Measurements from ENCODE around the gene WDR62.

Gene WDR62

GRCh38 chr19:36082916-36083315, 28.2 kb downstream of the WDR62 start:
- FAIRE-seq: no peak

- FAIRE-seq: no peak
Observed at GRCh38 chr19:36084231-36085009, 29.7 kb downstream of the WDR62 start.

GRCh38 chr19:36086326-36086725, 31.6 kb downstream of the WDR62 start:
- FAIRE-seq: no peak

GRCh38 chr19:36089847-36090246, 35.1 kb downstream of the WDR62 start:
- no peak for FAIRE-seq

- no peak for FAIRE-seq
Observed at GRCh38 chr19:36090910-36091695, 36.4 kb downstream of the WDR62 start.

- FAIRE-seq: no peak
Observed at GRCh38 chr19:36092566-36092965, 37.9 kb downstream of the WDR62 start.

DNA sequence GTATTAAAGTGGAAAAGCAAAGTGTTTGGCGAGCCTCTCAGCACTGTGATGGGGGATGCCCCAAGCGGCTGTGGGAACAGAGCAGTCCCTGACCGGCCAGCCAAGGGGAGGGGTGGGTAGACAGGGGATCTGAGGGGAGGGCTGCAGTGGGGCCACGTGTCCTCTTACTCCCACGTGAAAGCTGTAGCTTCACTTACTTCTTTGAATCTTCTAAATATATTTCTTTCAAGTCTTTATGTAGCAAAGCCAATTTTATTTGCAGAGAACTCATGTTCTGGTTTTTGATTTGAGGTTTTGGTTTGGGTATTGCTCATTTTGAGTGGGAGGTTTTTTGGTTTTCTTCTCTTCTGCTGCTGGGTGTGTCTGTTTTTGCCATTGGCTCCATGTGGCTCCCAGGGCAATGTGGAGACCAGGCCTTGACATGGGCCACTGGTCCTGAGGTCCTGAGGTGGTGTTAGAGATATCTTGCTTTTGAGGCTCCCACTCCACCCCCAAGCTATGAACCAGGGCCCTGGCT, 38.5 kb downstream of the WDR62 start:
- FAIRE-seq: no peak

DNA sequence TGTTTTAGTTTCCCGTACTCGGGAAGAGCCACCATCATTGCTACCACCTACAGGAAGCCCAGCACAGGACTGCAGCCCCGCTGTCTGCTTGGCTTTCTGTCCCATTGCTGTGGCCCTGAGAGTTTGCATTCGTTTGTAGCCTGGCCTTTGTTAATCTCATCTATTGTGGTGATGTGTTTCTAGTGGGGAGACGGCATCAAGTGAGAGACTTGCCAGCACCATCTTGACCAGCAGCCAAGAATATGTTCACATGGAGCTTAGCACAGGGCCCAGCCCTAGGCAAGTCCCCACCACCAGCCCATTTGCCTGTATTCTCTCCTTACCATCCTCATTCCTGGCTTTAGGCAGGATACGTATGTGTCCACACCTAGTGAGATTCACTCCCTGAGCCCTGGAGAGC, 39.0 kb downstream of the WDR62 start:
- no peak for FAIRE-seq

DNA sequence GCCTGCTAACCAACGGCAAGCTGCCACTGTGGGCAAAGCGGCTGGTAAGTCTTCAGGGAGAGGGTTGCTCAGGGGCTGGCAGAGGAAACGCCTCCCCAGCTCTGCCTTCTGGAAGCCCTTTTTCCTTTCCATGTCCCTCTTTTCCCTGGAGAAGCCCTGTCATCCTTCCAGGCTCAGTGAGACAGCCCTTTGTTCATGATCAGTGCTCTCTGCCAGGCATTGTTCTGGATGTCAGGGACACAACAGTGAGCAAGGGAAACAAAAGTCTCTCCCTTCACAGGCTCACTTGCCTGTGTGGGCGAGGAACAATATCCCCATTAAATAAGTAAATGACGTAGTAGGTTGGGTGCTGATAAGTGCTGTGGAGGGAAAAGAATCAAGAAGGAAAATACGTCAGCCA, 42.3 kb downstream of the WDR62 start:
- no peak for FAIRE-seq

DNA sequence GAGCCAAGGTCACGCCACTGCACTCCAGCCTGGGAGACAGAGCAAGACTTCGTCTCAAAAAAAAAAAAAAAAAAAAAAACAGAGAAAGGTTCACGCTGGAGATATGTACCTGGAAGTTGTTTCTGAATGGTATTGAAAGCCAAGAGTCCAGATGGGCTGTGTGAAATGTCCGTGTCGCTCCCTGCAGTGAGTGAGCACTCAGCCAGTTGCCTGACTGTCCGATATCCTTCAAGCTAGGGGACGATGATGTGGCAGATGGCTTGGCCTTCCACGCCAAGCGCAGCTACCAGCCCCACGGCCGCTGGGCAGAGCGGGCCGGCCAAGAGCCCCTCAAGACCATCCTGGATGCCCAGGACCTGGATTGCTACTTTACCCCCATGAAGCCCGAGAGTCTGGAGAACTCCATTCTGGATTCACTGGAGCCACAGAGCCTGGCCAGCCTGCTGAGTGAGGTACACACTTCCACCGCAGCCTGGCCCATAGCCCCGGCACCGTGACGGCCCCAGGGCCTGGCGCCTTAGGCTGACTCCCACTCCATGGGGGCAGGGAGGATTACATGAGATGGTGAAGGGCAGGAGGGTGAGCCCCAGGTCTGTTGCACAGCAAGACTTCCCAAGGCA, 44.6 kb downstream of the WDR62 start:
- no peak for FAIRE-seq

DNA sequence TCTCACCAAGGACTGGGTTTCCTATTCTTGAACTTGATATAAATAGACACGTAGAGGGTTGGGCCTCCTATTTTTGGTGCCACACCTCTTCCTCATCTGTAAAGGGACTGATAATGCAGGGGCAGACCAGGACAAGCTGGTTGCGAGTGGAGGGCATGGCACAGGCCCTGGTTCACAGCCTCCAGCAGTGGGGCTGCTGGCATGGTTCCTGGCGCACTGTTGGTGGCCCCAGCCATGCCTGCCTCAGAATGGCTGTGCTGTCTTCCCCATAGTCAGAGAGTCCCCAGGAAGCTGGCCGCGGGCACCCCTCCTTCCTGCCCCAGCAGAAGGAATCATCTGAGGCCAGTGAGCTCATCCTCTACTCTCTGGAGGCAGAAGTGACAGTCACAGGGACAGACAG, 45.8 kb downstream of the WDR62 start:
- FAIRE-seq: no peak

DNA sequence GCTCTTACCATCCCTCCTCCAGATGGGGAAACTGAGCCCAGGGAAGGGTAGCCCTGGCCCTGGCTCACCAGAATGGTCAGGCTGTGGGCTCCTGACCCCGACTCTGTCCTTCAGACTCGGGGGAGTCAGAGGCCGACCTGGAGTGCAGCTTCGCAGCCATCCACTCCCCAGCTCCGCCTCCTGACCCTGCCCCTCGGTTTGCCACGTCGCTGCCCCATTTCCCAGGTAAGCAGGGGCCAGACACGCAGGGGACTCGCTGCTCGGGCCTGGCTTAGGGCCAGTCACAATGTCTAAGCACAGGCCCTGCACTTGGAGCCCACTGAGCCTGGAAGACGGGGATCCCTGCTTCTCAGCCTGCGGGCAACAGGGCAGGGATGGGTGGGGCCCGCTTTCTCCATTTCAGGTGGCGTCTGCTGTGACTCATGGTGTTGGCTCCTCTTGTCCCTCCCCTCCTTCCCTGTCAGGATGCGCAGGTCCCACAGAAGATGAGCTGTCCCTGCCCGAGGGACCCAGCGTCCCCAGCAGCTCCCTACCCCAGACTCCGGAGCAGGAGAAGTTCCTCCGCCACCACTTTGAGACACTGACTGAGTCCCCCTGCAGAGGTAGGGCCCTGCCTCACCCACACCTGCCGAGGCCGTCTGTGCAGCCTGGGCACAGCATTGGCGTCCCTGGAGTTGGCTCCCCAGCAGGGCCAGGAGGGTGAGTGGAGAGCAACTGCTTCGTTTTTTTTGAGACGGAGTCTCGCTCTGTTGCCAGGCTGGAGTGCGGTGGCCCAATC, 47.0 kb downstream of the WDR62 start:
- FAIRE-seq: no peak

GRCh38 chr19:36103040-36103626, 48.4 kb downstream of the WDR62 start:
- no peak for FAIRE-seq

- FAIRE-seq: no peak
Observed at GRCh38 chr19:36103842-36104552, 49.3 kb downstream of the WDR62 start.

DNA sequence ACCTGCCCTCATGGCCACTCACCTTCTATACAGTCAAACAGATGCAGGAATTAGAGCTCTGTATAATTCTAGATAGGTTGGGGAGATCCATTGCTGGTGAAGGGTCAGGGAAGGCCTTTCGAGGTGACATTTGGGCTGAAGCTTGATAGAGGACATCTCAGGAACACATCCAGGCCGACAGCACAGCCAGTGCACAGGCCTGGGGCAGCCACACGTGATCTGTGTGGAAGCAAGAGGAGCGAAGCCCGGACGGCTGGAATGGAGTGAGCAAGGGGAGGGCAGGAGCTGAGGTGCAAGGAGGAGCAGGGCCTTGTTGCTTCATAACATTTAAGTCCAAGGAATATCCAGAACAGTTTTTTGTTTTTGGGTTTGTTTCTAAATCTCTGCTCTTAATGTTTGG, 51.7 kb downstream of the WDR62 start:
- no peak for FAIRE-seq

DNA sequence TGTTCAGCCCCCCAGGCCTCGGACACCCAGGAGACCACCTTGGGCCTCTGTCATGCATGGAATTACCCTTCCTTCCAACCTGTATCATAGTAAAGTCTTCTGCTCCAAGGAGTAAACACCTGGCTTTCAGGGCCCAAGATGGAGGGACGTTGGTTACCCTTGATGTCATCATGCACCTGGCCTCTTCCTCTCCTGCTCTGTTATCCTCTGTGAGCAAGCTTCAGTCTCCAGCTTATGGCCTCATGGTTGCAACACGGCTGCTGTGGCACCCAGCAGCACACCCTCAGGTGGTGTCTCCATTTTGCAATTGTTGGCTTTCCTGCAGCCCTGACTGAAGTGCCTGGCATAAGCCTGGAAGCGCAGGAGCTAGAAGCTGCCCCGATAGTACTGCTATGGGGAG, 52.3 kb downstream of the WDR62 start:
- no peak for FAIRE-seq

DNA sequence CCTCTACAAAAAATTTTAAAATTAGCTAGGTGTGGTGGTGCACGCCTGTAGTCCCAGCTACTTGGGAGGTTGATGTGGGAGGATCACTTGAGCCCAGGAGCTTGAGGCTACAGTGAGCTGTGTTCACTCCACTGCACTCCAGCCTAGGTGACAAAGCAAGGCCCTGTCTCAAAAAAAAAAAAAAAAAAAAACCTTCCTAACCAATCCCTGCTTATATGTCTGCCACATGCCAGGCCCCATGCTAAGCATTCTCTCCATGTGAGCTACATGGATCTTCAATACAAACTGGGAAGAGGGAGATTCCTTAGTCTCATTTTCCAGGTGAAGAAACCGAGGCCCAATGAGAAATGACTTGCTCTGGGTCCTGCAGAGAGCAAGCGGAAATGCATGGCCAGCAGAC, 54.0 kb downstream of the WDR62 start:
- FAIRE-seq: no peak

GRCh38 chr19:36110487-36111199, 55.9 kb downstream of the WDR62 start, which contains the start of gene OVOL3:
OVOL3 (plus strand) TSS chr19:36111143; CDS start chr19:36111203, 60 bp downstream.
- no peak for FAIRE-seq

DNA sequence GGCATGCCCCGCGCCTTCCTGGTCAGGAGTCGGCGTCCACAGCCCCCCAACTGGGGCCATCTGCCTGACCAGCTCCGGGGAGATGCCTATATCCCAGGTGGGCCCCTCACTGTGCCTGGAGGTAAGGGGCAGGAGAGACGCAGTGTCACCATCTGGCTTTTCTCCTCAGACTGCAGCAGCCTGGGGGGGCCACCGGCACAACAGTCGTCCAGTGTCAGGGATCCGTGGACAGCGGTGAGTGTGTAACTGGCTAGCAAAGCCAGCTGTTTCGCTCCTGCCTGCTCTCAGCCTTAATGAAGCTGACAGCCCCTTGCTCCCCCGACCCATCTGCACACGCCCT, 56.5 kb downstream of the WDR62 start:
- FAIRE-seq: no peak

DNA sequence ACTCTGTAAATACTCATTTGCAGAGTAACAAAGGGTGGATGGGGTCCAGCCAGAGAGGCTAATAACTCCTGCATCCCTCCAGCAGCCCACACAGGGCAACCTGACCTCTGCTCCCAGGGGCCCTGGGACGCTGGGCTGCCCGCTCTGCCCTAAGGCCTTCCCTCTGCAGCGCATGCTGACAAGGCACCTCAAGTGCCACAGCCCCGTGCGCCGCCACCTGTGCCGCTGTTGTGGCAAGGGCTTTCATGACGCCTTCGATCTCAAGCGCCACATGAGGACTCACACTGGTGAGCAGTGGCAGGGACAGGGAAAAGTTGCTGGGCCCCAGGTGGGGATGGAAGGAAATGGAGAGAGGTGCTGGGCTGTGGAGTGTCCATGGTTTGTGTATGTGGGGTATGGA, 58.0 kb downstream of the WDR62 start:
- no peak for FAIRE-seq

GRCh38 chr19:36113425-36113824, 58.7 kb downstream of the WDR62 start:
- no peak for FAIRE-seq

Data from islet of Langerhans (tissue), 1 donor.